SK-N-SH (cell line): ENCODE data around the gene DCAF6. TPM values are rescaled to one million over a fixed set of nuclear protein-coding genes. Genes with fewer than 3 reads are reported as not detected.

Experiments used
- CTCF ChIA-PET: fragments of 300-600, 350-600 bp; formaldehyde crosslinking; extraction: SDS; loops from one replicate; lab custom pipeline; 2021; lab: Yijun Ruan, JAX
- POLR2A ChIA-PET: fragments of 350-600 bp; sonication (Branson Sonifier 250); formaldehyde crosslinking; extraction: SDS; loops from one replicate; lab custom pipeline; 2020; ENCODE audit warnings: antibody characterized with exemption, inconsistent platforms; lab: Yijun Ruan, JAX
- DNase-seq: peaks from one replicate; pipeline ENCODE4 v3.0.0; 2012
- H2AFZ ChIP-seq: fragments of 200-600 bp; sonication (generic); 2 replicates; pipeline ENCODE4 v1.8.1; 2016; ENCODE audit warnings: antibody characterized with exemption, mild to moderate bottlenecking, low read depth
- H3F3A ChIP-seq: fragments of 200-600 bp; sonication (generic); replicated peaks from 2 replicates; pipeline ENCODE3; 2016; ENCODE audit warnings: antibody characterized with exemption, mild to moderate bottlenecking; ENCODE audit not compliant: insufficient read depth
- H3K27ac ChIP-seq, 2 experiments: fragments of 200-500 bp in 1 of 2; fragments of 200-600 bp in 1 of 2; sonication (Bioruptor generic) in 1 of 2; sonication (generic), shearing (Covaris generic) in 1 of 2; 2 replicates each; pipeline versions ENCODE4 v1.5.1 to v1.6.1; 2014 to 2016; ENCODE audit warnings: low read depth in 2 of 2, inconsistent platforms in 1 of 2, low read length in 1 of 2, mild to moderate bottlenecking in 1 of 2, mixed read lengths in 1 of 2
- H3K27me3 ChIP-seq: fragments of 200-600 bp; sonication (generic), shearing (Covaris generic); 2 replicates; pipeline ENCODE4 v1.6.1; 2016; ENCODE audit warnings: mixed run types; ENCODE audit not compliant: insufficient read depth
- H3K36me3 ChIP-seq, 2 experiments: fragments of 200-500 bp in 1 of 2; fragments of 200-600 bp in 1 of 2; sonication (Bioruptor generic) in 1 of 2; sonication (generic) in 1 of 2; replicated peaks in 1 of 2; 2 replicates each; pipeline versions ENCODE3 to v1.5.1; 2014 to 2016; ENCODE audit warnings: low read length in 1 of 2, mild to moderate bottlenecking in 1 of 2; ENCODE audit not compliant: insufficient read depth in 2 of 2, control insufficient read depth in 1 of 2
- H3K4me1 ChIP-seq, 2 experiments: fragments of 200-500 bp in 1 of 2; fragments of 200-600 bp in 1 of 2; sonication (Bioruptor generic) in 1 of 2; sonication (generic), shearing (Covaris generic) in 1 of 2; 2 replicates each; pipeline versions ENCODE4 v1.5.1 to v1.6.1; 2014 to 2016; ENCODE audit warnings: low read depth in 1 of 2, low read length in 1 of 2, mixed run types in 1 of 2; ENCODE audit not compliant: insufficient read depth in 2 of 2, control insufficient read depth in 1 of 2
- H3K4me2 ChIP-seq: fragments of 200-600 bp; sonication (generic), shearing (Covaris generic); 2 replicates; pipeline ENCODE4 v1.6.1; 2017; ENCODE audit warnings: mixed run types
- H3K4me3 ChIP-seq, 2 experiments: fragments of 200-500 bp in 1 of 2; fragments of 200-600 bp in 1 of 2; sonication (Bioruptor generic) in 1 of 2; sonication (generic), shearing (Covaris generic) in 1 of 2; 2 replicates each; pipeline versions ENCODE4 v1.5.1 to v1.8.1; 2014 to 2016; ENCODE audit warnings: low read depth in 2 of 2, inconsistent platforms in 1 of 2, low read length in 1 of 2, mild to moderate bottlenecking in 1 of 2, mixed read lengths in 1 of 2, moderate library complexity in 1 of 2
- H3K79me2 ChIP-seq: fragments of 200-600 bp; sonication (generic); 2 replicates; pipeline ENCODE4 v1.8.1; 2017; ENCODE audit warnings: mild to moderate bottlenecking; ENCODE audit not compliant: insufficient read depth
- H3K9ac ChIP-seq: fragments of 200-600 bp; sonication (generic); 2 replicates; pipeline ENCODE4 v1.6.1; 2017; ENCODE audit warnings: mixed run types
- H3K9me2 ChIP-seq: fragments of 200-600 bp; sonication (generic); 2 replicates; pipeline ENCODE4 v1.6.1; 2017; ENCODE audit warnings: mixed run types
- H3K9me3 ChIP-seq: fragments of 200-600 bp; sonication (generic); 2 replicates; pipeline ENCODE4 v1.6.1; 2017; ENCODE audit warnings: mixed run types, mild to moderate bottlenecking, moderate library complexity
- H4K20me1 ChIP-seq: fragments of 200-600 bp; sonication (generic); 2 replicates; pipeline ENCODE4 v1.6.1; 2017; ENCODE audit warnings: mild to moderate bottlenecking, mixed run types; ENCODE audit not compliant: insufficient read depth
- CHD2 ChIP-seq: fragments of 150-350 bp; IDR thresholded peaks from 2 replicates; pipeline ENCODE4 v1.6.1; 2018; ENCODE audit warnings: low read length; ENCODE audit not compliant: partially characterized antibody
- ELF1 ChIP-seq: IDR thresholded peaks from 2 replicates; pipeline ENCODE4 v1.4.0; 2012
- FOSL2 ChIP-seq: IDR thresholded peaks from 2 replicates; pipeline ENCODE4 v1.4.0; 2012; ENCODE audit warnings: low read depth, mild to moderate bottlenecking, moderate library complexity, borderline replicate concordance
- GABPA ChIP-seq: IDR thresholded peaks from 2 replicates; pipeline ENCODE4 v1.4.0; 2012; ENCODE audit warnings: low read depth, mild to moderate bottlenecking
- GATA2 ChIP-seq: sonication (generic); formaldehyde crosslinking; IDR thresholded peaks from 2 replicates; pipeline ENCODE4 v1.5.0; 2020; ENCODE audit warnings: mild to moderate bottlenecking, missing genetic modification reagents
- MEF2A ChIP-seq: IDR thresholded peaks from 2 replicates; pipeline ENCODE4 v1.4.0; 2012; ENCODE audit warnings: low read depth, borderline replicate concordance
- MXI1 ChIP-seq: IDR thresholded peaks from 2 replicates; pipeline ENCODE4 v1.6.1; 2012; ENCODE audit warnings: mild to moderate bottlenecking, low read depth, low read length, improper control_type of control experiment
- NFIC ChIP-seq: IDR thresholded peaks from 2 replicates; pipeline ENCODE4 v1.4.0; 2012; ENCODE audit warnings: borderline replicate concordance
- POLR2AphosphoS5 ChIP-seq: IDR thresholded peaks from 2 replicates; pipeline ENCODE4 v1.6.1; 2012; ENCODE audit warnings: low read depth, low read length
- RAD21 ChIP-seq: IDR thresholded peaks from 2 replicates; pipeline ENCODE4 v1.6.1; 2012; ENCODE audit warnings: mild to moderate bottlenecking, low read length
- RXRA ChIP-seq: IDR thresholded peaks from 2 replicates; pipeline ENCODE4 v1.4.0; 2012; ENCODE audit warnings: low read depth, mild to moderate bottlenecking, borderline replicate concordance
- SMC3 ChIP-seq: IDR thresholded peaks from 2 replicates; pipeline ENCODE4 v1.6.1; 2012; ENCODE audit warnings: low read depth, low read length, improper control_type of control experiment
- TAF1 ChIP-seq: IDR thresholded peaks from 2 replicates; pipeline ENCODE4 v1.6.1; 2012; ENCODE audit warnings: low read depth, mild to moderate bottlenecking, low read length, moderate library complexity, borderline replicate concordance
- TEAD4 ChIP-seq: IDR thresholded peaks from 2 replicates; pipeline ENCODE4 v1.4.0; 2012; ENCODE audit warnings: mild to moderate bottlenecking, borderline replicate concordance; ENCODE audit not compliant: insufficient read depth
- YY1 ChIP-seq: IDR thresholded peaks from 2 replicates; pipeline ENCODE4 v1.4.0; 2012; ENCODE audit warnings: low read depth, mild to moderate bottlenecking
- WGBS: methylation state at CpG from one replicate; pipeline ENCODE4 v1.1.6; 2017; ENCODE audit warnings: low lambda C conversion rate; 5-methylcytosine and 5-hydroxymethylcytosine counted together
- polyA plus RNA-seq, 3 experiments: library from polyadenylated mRNA; depleted of rRNA; stranded (reverse); fragments of >200 nt; gene quantifications; 2 replicates each; pipeline ENCODE4 v1.2.3, GENCODE V29; 2012
- TF ChIP-seq, protein P1 (sequence below): fragments of 200-600 bp; sonication (generic); IDR thresholded peaks from 2 replicates; pipeline ENCODE4 v1.6.1; 2017; ENCODE audit warnings: antibody characterized with exemption, mild to moderate bottlenecking, moderate library complexity
- TF ChIP-seq, protein P2 (sequence below): IDR thresholded peaks from 2 replicates; pipeline ENCODE4 v1.4.0; 2012; ENCODE audit warnings: low read depth
- TF ChIP-seq, protein P3 (sequence below): fragments of 150-350 bp; IDR thresholded peaks from 2 replicates; pipeline ENCODE4 v1.6.1; 2017; ENCODE audit warnings: antibody characterized with exemption, low read length, low read depth, borderline replicate concordance
- TF ChIP-seq, protein P4 (sequence below): IDR thresholded peaks from 2 replicates; pipeline ENCODE4 v1.4.0; 2012; ENCODE audit warnings: low read depth, borderline replicate concordance
- TF ChIP-seq, protein P5 (sequence below): IDR thresholded peaks from 2 replicates; pipeline ENCODE4; 2012

DCAF6 gene
- polyA plus RNA-seq, 1 of the 3 experiments (the other 2 are of a cell fraction): 31.3 TPM

DNA sequence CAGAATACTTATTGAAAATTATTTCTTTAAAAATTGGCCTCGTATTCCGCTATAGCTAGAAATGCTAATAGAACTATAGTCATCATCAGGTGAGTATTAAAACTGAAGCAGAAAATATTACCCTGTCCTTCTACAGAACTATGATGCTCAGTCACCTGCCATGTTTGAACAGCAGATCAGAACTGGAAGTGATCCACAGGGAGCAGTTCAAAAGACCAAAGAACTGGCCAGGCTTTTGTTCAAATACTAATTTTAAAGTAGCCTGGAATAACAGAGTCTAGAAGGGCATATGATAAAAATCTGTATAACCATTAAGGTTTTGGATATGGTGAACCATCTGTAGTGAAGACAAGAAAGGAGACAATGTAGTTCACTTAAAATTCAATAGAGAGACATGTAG is 105.9 kb downstream of the DCAF6 start:
- 95% methylated on average over 2 of the region's 2 CpGs for WGBS
- DNase-seq: no peak
- ChIA-PET CTCF (interaction anchor here (5.3 kb wide), 1 partner anchor 41 kb away, joined by 28 read pairs; no protein-coding TSS in a partner anchor), POLR2A (no interaction called here)
- Histone ChIP-seq H3K9me3 (0 out of 2 replicates have a peak, but pooled peaks cover 5% of the 10 kb centered on the region), H4K20me1 (no peaks in the 10 kb centered on the region), H3K4me2 (no peak overlapping the region), H2AFZ (no peak overlapping the region), H3K9ac (no peak overlapping the region), H3K27ac (no peak overlapping the region), H3K4me3 (no peak overlapping the region), H3K79me2 (no peaks in the 10 kb centered on the region), H3K36me3 (peaks cover 67 to 76% of the 10 kb centered on the region in 2 experiments), H3K4me1 (no peaks in the 10 kb centered on the region; a peak in 1 of 4 replicates), H3K27me3 (no peaks in the 10 kb centered on the region), H3K9me2 (no peaks in the 10 kb centered on the region), H3F3A (peaks cover 11% of the 10 kb centered on the region)
- no peak for TF ChIP-seq YY1
- no peak for TF ChIP-seq SMC3
- no peak for TF ChIP-seq FOSL2
- TF ChIP-seq, protein P1, sequence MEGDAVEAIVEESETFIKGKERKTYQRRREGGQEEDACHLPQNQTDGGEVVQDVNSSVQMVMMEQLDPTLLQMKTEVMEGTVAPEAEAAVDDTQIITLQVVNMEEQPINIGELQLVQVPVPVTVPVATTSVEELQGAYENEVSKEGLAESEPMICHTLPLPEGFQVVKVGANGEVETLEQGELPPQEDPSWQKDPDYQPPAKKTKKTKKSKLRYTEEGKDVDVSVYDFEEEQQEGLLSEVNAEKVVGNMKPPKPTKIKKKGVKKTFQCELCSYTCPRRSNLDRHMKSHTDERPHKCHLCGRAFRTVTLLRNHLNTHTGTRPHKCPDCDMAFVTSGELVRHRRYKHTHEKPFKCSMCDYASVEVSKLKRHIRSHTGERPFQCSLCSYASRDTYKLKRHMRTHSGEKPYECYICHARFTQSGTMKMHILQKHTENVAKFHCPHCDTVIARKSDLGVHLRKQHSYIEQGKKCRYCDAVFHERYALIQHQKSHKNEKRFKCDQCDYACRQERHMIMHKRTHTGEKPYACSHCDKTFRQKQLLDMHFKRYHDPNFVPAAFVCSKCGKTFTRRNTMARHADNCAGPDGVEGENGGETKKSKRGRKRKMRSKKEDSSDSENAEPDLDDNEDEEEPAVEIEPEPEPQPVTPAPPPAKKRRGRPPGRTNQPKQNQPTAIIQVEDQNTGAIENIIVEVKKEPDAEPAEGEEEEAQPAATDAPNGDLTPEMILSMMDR: no peak
- TF ChIP-seq CHD2: no peak
- no peak for TF ChIP-seq TEAD4
- TF ChIP-seq TAF1: no peak
- TF ChIP-seq MEF2A: no peak
- TF ChIP-seq GABPA: no peak
- TF ChIP-seq, protein P2, sequence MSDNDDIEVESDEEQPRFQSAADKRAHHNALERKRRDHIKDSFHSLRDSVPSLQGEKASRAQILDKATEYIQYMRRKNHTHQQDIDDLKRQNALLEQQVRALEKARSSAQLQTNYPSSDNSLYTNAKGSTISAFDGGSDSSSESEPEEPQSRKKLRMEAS: no peak
- TF ChIP-seq POLR2AphosphoS5: no peak
- TF ChIP-seq NFIC: no peak
- no peak for TF ChIP-seq RXRA
- TF ChIP-seq ELF1: no peak
- TF ChIP-seq, protein P3, sequence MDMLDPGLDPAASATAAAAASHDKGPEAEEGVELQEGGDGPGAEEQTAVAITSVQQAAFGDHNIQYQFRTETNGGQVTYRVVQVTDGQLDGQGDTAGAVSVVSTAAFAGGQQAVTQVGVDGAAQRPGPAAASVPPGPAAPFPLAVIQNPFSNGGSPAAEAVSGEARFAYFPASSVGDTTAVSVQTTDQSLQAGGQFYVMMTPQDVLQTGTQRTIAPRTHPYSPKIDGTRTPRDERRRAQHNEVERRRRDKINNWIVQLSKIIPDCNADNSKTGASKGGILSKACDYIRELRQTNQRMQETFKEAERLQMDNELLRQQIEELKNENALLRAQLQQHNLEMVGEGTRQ: no peak
- no peak for TF ChIP-seq RAD21
- TF ChIP-seq, protein P4, sequence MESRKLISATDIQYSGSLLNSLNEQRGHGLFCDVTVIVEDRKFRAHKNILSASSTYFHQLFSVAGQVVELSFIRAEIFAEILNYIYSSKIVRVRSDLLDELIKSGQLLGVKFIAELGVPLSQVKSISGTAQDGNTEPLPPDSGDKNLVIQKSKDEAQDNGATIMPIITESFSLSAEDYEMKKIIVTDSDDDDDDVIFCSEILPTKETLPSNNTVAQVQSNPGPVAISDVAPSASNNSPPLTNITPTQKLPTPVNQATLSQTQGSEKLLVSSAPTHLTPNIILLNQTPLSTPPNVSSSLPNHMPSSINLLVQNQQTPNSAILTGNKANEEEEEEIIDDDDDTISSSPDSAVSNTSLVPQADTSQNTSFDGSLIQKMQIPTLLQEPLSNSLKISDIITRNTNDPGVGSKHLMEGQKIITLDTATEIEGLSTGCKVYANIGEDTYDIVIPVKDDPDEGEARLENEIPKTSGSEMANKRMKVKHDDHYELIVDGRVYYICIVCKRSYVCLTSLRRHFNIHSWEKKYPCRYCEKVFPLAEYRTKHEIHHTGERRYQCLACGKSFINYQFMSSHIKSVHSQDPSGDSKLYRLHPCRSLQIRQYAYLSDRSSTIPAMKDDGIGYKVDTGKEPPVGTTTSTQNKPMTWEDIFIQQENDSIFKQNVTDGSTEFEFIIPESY: no peak
- TF ChIP-seq, protein P5, sequence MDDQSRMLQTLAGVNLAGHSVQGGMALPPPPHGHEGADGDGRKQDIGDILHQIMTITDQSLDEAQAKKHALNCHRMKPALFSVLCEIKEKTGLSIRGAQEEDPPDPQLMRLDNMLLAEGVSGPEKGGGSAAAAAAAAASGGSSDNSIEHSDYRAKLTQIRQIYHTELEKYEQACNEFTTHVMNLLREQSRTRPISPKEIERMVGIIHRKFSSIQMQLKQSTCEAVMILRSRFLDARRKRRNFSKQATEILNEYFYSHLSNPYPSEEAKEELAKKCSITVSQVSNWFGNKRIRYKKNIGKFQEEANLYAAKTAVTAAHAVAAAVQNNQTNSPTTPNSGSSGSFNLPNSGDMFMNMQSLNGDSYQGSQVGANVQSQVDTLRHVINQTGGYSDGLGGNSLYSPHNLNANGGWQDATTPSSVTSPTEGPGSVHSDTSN: no peak
- no peak for TF ChIP-seq GATA2 (CRISPR knock-in tag)
- TF ChIP-seq MXI1: no peak
